ENCODE data around the gene HABP2.

DNA sequence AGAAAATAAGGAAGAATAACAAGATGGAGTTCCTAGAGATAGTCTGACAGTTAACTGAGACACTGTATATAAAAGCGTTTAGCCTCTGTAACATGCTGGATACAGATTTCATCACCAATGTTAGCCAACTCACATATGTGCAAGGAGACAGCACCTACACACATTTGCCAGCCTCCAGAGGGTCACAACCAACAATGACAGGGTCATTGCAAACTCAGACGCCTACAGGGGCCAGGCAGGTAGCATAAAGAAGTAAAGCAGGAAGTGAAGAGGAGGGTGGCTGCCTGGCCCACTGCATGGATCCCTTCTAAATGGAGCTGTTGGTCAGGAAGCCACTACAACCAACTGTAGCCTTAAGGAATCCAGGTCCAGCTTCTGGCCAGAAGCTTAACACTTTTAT, 60.6 kb downstream of the HABP2 start:
- TF ChIP-seq, protein P1, sequence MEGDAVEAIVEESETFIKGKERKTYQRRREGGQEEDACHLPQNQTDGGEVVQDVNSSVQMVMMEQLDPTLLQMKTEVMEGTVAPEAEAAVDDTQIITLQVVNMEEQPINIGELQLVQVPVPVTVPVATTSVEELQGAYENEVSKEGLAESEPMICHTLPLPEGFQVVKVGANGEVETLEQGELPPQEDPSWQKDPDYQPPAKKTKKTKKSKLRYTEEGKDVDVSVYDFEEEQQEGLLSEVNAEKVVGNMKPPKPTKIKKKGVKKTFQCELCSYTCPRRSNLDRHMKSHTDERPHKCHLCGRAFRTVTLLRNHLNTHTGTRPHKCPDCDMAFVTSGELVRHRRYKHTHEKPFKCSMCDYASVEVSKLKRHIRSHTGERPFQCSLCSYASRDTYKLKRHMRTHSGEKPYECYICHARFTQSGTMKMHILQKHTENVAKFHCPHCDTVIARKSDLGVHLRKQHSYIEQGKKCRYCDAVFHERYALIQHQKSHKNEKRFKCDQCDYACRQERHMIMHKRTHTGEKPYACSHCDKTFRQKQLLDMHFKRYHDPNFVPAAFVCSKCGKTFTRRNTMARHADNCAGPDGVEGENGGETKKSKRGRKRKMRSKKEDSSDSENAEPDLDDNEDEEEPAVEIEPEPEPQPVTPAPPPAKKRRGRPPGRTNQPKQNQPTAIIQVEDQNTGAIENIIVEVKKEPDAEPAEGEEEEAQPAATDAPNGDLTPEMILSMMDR (IDR thresholded peaks at IDR 0.05) = no peak
- no peak for TF ChIP-seq POLR2A (IDR thresholded peaks at IDR 0.05)

Measured in uterus (tissue), 2 donors.